Vein endothelial cell (primary cell): Measurements from ENCODE around the gene SLC45A2. TPM values are rescaled to one million over a fixed set of nuclear protein-coding genes. Genes with fewer than 3 reads are reported as not detected.

Experiments used
- small RNA-seq: library from RNA; depleted of rRNA; stranded (forward); fragments of <200 nt; gene quantifications from one replicate; pipeline ENCODE3, GENCODE V24; 2012
- total RNA-seq: library from RNA; depleted of rRNA; stranded (reverse); fragments of >200 nt; gene quantifications from 2 replicates; pipeline ENCODE4 v1.2.3, GENCODE V29; 2012

SLC45A2 gene
- 0.10 TPM in 1 of 2 replicates, not detected in the other for total RNA-seq

GRCh38 chr5:33984671-33985124, at the start of gene SLC45A2:
TSS of gene SLC45A2 (minus strand) at chr5:33984693. CDS start at chr5:33984583, 110 bp downstream.

GRCh38 chr5:34007621-34008600, 23.4 kb upstream of the SLC45A2 start, which contains the start of gene AMACR:
TSS of gene AMACR (minus strand) at chr5:34008050. CDS start at chr5:34008019, 31 bp downstream.

GRCh38 chr5:33936381-33937016, 48.0 kb downstream of the SLC45A2 start, which contains the start of gene RXFP3:
TSS of gene RXFP3 (plus strand) at chr5:33936386. CDS start at chr5:33936741, 355 bp downstream.

Small RNAs within 50 kb of the gene (small RNA-seq; reads per million reads assigned to genes)
- gene AC139783.1 = not detected

Other genes starting within 250 kb of the SLC45A2 start
- gene ADAMTS12, start 92.7 kb downstream of the SLC45A2 start, total RNA-seq = 0.19 and 0.65 TPM in 2 replicates
- not detected in 2 replicates for gene RXFP3, start 48.3 kb downstream of the SLC45A2 start, total RNA-seq
- gene AMACR, start 23.4 kb upstream of the SLC45A2 start, total RNA-seq = 9.6 and 10.8 TPM in 2 replicates
- gene C1QTNF3, start 58.5 kb upstream of the SLC45A2 start, total RNA-seq = 0.65 and 2.1 TPM in 2 replicates